HTERT RPE-1 (cell line): ENCODE data around the gene FH.

ENCODE experiments used
- in situ Hi-C: fragments of 300-500 bp; cut with MboI; formaldehyde crosslinking; loops from 4 replicates; pipeline ENCODE4 v1.14.3; 2020; ENCODE audit warnings: low sequenced_read_pairs

FH gene

GRCh38 chr1:241519308-241520079, at the start of gene FH:
TSS of gene FH (minus strand) at chr1:241519755. CDS start at chr1:241519722, 33 bp downstream.
- in situ Hi-C loops, result no loop called here

- in situ Hi-C loops, result no loop called here
These were observed 41.3 kb upstream of the FH start for GRCh38 chr1:241560849-241561187.

GRCh38 chr1:241560146-241560848, 40.7 kb upstream of the FH start:
- in situ Hi-C loops, result no loop called here

- in situ Hi-C loops, result no loop called here
These were observed 38.1 kb upstream of the FH start for GRCh38 chr1:241557551-241558193.

GRCh38 chr1:241557031-241557430, 37.5 kb upstream of the FH start:
- in situ Hi-C loops, result no loop called here

GRCh38 chr1:241555526-241555925, 36.0 kb upstream of the FH start:
- in situ Hi-C loops, result no loop called here

- in situ Hi-C loops, result no loop called here
These were observed 34.5 kb upstream of the FH start for GRCh38 chr1:241553886-241554592.

GRCh38 chr1:241551759-241552638, 32.4 kb upstream of the FH start:
- in situ Hi-C loops, result no loop called here

GRCh38 chr1:241550318-241550717, 30.8 kb upstream of the FH start:
- in situ Hi-C loops, result no loop called here

- in situ Hi-C loops, result no loop called here
These were observed 28.5 kb upstream of the FH start for GRCh38 chr1:241548008-241548407.

GRCh38 chr1:241542199-241542907, 22.8 kb upstream of the FH start:
- in situ Hi-C loops, result no loop called here

GRCh38 chr1:241536969-241537368, 17.4 kb upstream of the FH start:
- in situ Hi-C loops, result no loop called here

- in situ Hi-C loops, result no loop called here
These were observed 16.7 kb upstream of the FH start for GRCh38 chr1:241536304-241536703.

GRCh38 chr1:241533326-241534115, 14.0 kb upstream of the FH start:
- in situ Hi-C loops, result no loop called here

GRCh38 chr1:241532864-241533263, 13.3 kb upstream of the FH start:
- in situ Hi-C loops, result no loop called here

GRCh38 chr1:241532162-241532531, 12.6 kb upstream of the FH start, which contains the start of gene KMO:
TSS of gene KMO (plus strand) at chr1:241532378. CDS start at chr1:241532445, 67 bp downstream.
- in situ Hi-C loops, result no loop called here

- in situ Hi-C loops, result no loop called here
These were observed 11.9 kb upstream of the FH start for GRCh38 chr1:241531195-241532161.

GRCh38 chr1:241527146-241527545, 7.6 kb upstream of the FH start:
- in situ Hi-C loops, result no loop called here
